Measurements from ENCODE around the gene SH2D3C.

DNA sequence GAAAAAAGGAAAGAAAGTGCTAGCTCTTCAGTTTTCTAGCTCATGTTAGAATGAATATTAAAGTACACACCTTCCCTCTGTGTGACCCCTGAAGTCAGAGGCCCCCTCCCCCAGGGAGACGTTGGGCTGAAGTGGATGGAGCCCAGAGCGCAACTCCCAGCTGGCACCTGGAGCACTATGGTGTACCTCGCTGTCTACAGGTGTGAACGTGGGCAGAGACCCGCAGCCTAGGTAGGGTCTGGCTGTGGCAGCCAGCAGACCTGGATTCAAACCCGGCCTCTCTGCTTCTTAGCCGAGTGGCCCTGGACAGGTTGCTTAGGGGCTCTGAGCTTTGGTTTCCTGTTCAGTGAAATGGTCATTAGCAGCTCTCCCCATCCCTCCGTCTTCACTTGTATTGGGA lies 49.7 kb downstream of the SH2D3C start:
- TF ChIP-seq POLR2AphosphoS5 (IDR thresholded peaks at IDR 0.05) (no peak), POLR2A (IDR thresholded peaks at IDR 0.05) (no peak)
- TF ChIP-seq, protein P1, sequence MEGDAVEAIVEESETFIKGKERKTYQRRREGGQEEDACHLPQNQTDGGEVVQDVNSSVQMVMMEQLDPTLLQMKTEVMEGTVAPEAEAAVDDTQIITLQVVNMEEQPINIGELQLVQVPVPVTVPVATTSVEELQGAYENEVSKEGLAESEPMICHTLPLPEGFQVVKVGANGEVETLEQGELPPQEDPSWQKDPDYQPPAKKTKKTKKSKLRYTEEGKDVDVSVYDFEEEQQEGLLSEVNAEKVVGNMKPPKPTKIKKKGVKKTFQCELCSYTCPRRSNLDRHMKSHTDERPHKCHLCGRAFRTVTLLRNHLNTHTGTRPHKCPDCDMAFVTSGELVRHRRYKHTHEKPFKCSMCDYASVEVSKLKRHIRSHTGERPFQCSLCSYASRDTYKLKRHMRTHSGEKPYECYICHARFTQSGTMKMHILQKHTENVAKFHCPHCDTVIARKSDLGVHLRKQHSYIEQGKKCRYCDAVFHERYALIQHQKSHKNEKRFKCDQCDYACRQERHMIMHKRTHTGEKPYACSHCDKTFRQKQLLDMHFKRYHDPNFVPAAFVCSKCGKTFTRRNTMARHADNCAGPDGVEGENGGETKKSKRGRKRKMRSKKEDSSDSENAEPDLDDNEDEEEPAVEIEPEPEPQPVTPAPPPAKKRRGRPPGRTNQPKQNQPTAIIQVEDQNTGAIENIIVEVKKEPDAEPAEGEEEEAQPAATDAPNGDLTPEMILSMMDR (IDR thresholded peaks at IDR 0.05) = no peak
